ENCODE data around the gene KIF5C. TPM values are rescaled to one million over a fixed set of nuclear protein-coding genes. Genes with fewer than 3 reads are reported as not detected.

The KIF5C gene
- total and polyA plus RNA-seq, 2 donors (not counting 1 experiment from before 2014, with no cell fraction given): 1.9 to 6.1 TPM

DNA sequence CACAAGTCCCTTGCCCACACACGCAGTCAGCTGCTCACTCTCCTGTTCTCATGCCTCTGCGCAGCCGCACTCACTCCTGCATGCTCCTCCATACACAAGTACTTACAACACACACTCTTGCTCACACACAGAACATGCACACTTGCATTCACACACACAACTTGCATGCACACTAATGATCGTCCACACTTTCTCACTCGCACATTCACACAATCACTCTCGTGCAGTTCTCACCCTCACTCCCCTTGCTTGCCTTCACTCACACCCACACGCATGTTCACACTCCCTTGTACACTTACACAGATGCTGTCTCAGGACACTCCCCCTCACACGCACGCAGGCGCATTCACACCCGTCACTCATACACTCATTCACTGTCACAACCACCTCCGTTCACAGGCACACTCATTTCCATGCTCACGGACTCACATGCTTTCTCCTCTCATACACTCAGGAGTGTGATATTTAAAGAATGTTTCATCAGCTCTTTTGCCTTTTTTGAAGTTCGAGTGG is 127.4 kb downstream of the KIF5C start:
- 97% methylated on average over 14 of the region's 14 CpGs for WGBS (ENCODE audit: insufficient coverage)
- H3K4me2 ChIP-seq (replicated peaks; ENCODE audit: low read depth, low read length, poor library complexity, severe bottlenecking): no peak overlapping the region
- POLR2A ChIA-PET: no interaction called here
- no peak for TF ChIP-seq EZH2 (IDR thresholded peaks at IDR 0.05; ENCODE audit: borderline replicate concordance, insufficient read depth, low read depth, low read length, poor library complexity, severe bottlenecking)
- TF ChIP-seq, protein P1, sequence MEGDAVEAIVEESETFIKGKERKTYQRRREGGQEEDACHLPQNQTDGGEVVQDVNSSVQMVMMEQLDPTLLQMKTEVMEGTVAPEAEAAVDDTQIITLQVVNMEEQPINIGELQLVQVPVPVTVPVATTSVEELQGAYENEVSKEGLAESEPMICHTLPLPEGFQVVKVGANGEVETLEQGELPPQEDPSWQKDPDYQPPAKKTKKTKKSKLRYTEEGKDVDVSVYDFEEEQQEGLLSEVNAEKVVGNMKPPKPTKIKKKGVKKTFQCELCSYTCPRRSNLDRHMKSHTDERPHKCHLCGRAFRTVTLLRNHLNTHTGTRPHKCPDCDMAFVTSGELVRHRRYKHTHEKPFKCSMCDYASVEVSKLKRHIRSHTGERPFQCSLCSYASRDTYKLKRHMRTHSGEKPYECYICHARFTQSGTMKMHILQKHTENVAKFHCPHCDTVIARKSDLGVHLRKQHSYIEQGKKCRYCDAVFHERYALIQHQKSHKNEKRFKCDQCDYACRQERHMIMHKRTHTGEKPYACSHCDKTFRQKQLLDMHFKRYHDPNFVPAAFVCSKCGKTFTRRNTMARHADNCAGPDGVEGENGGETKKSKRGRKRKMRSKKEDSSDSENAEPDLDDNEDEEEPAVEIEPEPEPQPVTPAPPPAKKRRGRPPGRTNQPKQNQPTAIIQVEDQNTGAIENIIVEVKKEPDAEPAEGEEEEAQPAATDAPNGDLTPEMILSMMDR (IDR thresholded peaks at IDR 0.05): no peak
- H3K27ac ChIP-seq (ENCODE audit: low read length in 2 of 2): no peak overlapping the region
- no peak for ATAC-seq (ENCODE audit: low read depth)
- H2AFZ ChIP-seq (ENCODE audit: insufficient read depth, low read depth, low read length, poor library complexity, severe bottlenecking): no peak overlapping the region
- H3K36me3 ChIP-seq (replicated peaks in 1 of 2; ENCODE audit: control extremely low read depth in 1 of 2, control insufficient read depth in 1 of 2, extremely low read depth in 1 of 2, insufficient read depth in 2 of 2, low read length in 1 of 2): no peaks in the 10 kb centered on the region
- H3K79me2 ChIP-seq (ENCODE audit: control insufficient read depth, insufficient read depth, low read length): no peaks in the 10 kb centered on the region
- no peak overlapping the region for H3K9ac ChIP-seq (ENCODE audit: low read length)
- no peaks in the 10 kb centered on the region for H3K4me1 ChIP-seq (ENCODE audit: control insufficient read depth in 2 of 2, insufficient read depth in 2 of 2, low read length in 2 of 2)
- H3K4me3 Mint-ChIP-seq: no peak overlapping the region
- no peaks in the 10 kb centered on the region for H3K27me3 ChIP-seq (replicated peaks in 1 of 4; ENCODE audit: control extremely low read depth in 1 of 4, control insufficient read depth in 3 of 4, insufficient read depth in 4 of 4, low read length in 3 of 4)
- H3K9me3 Mint-ChIP-seq (ENCODE audit: insufficient read depth): no peaks in the 10 kb centered on the region
- CTCF ChIA-PET: no interaction called here
- no peak for DNase-seq
- H3K27ac Mint-ChIP-seq: no peak overlapping the region
- H3K27me3 Mint-ChIP-seq: peaks cover 6% of the 10 kb centered on the region
- intact Hi-C loops (cut with micrococcal nuclease): no loop called here
- no peak overlapping the region for H3K4me3 ChIP-seq (ENCODE audit: control extremely low read depth in 1 of 5, extremely low read depth in 1 of 5, insufficient read depth in 1 of 5, low read depth in 2 of 5, low read length in 4 of 5)
- H3K4me1 Mint-ChIP-seq: no peaks in the 10 kb centered on the region
- no peaks in the 10 kb centered on the region for H4K20me1 ChIP-seq (ENCODE audit: control insufficient read depth, insufficient read depth, low read length, poor library complexity, severe bottlenecking)
- no peaks in the 10 kb centered on the region for H3K9me3 ChIP-seq (ENCODE audit: control extremely low read depth in 1 of 3, control insufficient read depth in 2 of 3, insufficient read depth in 1 of 3, low read length in 2 of 3)

DNA sequence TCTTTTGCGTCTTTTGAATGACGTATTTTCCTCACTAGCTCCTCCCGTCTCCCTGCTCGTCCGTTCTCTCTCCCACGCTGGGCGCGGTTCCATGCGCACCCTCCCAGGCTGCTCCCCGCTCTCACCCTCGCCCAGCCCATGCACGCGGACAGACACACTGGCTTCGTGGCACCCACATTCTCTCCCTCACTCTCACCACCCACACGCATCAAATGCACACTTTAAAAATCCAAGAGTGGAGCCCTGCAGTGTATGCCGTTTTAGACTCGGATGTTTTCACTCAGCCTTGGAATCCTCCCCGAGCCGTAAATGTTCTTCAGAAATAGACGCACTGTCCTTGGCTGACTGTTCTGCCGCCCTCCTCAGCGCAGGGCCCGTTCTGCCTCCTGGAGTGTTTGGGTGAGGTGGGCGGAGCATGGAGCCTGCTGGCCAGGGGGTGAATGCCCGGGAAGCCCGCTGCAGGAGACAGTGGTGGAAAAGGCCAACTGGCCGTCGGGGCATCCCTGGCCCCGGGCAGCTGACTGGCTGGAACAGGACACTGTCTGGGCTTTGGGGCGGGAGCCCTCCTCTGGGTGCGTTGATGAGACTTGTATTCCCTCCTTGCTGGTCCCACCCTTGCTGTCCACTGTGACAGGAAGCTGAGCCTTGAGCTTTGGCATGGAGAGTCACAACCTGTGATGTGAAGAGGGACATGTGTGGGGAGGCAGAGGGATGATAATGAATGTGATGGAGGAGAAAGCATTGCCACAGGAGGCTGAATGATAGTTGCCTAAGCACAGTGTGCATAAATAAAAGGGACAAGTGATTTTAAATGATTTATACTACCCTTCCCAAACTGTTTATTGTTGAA is 128.1 kb downstream of the KIF5C start:
- CTCF ChIA-PET: no interaction called here

More for the DNA sequence above, 128.1 kb downstream of the KIF5C start:
- Histone ChIP-seq H3K9me3 (ENCODE audit: control extremely low read depth in 1 of 3, control insufficient read depth in 2 of 3, insufficient read depth in 1 of 3, low read length in 2 of 3) (no peaks in the 10 kb centered on the region), H3K27ac (ENCODE audit: low read length in 2 of 2) (no peak overlapping the region), H3K4me1 (ENCODE audit: control insufficient read depth in 2 of 2, insufficient read depth in 2 of 2, low read length in 2 of 2) (no peaks in the 10 kb centered on the region), H4K20me1 (ENCODE audit: control insufficient read depth, insufficient read depth, low read length, poor library complexity, severe bottlenecking) (no peaks in the 10 kb centered on the region), H2AFZ (ENCODE audit: insufficient read depth, low read depth, low read length, poor library complexity, severe bottlenecking) (no peak overlapping the region), H3K4me3 (ENCODE audit: control extremely low read depth in 1 of 5, extremely low read depth in 1 of 5, insufficient read depth in 1 of 5, low read depth in 2 of 5, low read length in 4 of 5) (no peak overlapping the region), H3K9ac (ENCODE audit: low read length) (no peak overlapping the region), H3K27me3 (replicated peaks in 1 of 4; ENCODE audit: control extremely low read depth in 1 of 4, control insufficient read depth in 3 of 4, insufficient read depth in 4 of 4, low read length in 3 of 4) (no peaks in the 10 kb centered on the region), H3K4me2 (replicated peaks; ENCODE audit: low read depth, low read length, poor library complexity, severe bottlenecking) (no peak overlapping the region), H3K79me2 (ENCODE audit: control insufficient read depth, insufficient read depth, low read length) (no peaks in the 10 kb centered on the region), H3K36me3 (replicated peaks in 1 of 2; ENCODE audit: control extremely low read depth in 1 of 2, control insufficient read depth in 1 of 2, extremely low read depth in 1 of 2, insufficient read depth in 2 of 2, low read length in 1 of 2) (no peaks in the 10 kb centered on the region)
- H3K4me1 Mint-ChIP-seq: no peaks in the 10 kb centered on the region
- intact Hi-C loops (cut with micrococcal nuclease): no loop called here
- POLR2A ChIA-PET: no interaction called here
- peaks cover 2% of the 10 kb centered on the region for H3K27me3 Mint-ChIP-seq
- TF ChIP-seq, protein P1 (IDR thresholded peaks at IDR 0.05): no peak
- no peak for TF ChIP-seq EZH2 (IDR thresholded peaks at IDR 0.05; ENCODE audit: borderline replicate concordance, insufficient read depth, low read depth, low read length, poor library complexity, severe bottlenecking)
- no peak for DNase-seq
- H3K4me3 Mint-ChIP-seq: no peak overlapping the region
- ATAC-seq (ENCODE audit: low read depth): no peak
- H3K9me3 Mint-ChIP-seq (ENCODE audit: insufficient read depth): no peaks in the 10 kb centered on the region
- H3K27ac Mint-ChIP-seq: no peak overlapping the region
- 96% methylated on average over 31 of the region's 31 CpGs for WGBS (ENCODE audit: insufficient coverage)

Data from B cell (primary cell).